ENCODE measurements around the gene GPR141.

The GPR141 gene

DNA sequence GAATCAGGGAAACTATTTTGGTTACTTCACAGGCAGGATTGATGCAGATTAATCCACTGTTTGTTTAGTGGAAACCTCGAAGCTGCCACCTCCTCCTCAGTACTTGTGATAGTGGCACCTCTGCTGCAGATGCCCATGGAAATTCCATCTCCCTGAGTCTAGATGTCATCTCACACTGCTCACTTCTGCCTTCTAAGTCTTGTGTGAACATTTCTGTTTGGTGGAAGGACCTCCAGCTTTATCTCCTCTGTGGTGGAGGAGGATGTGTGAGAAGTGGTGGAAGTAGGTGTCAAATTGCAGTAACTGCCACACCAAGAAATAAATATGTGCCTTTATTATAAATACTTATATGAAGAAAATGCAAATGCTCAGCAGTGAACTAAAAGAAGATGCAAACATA, 25.8 kb upstream of the GPR141 start:
- DNase-seq (ENCODE audit: low read depth): no peak
- H3K4me3 ChIP-seq (ENCODE audit: low read length): no peak overlapping the region
- TF ChIP-seq, protein P1, sequence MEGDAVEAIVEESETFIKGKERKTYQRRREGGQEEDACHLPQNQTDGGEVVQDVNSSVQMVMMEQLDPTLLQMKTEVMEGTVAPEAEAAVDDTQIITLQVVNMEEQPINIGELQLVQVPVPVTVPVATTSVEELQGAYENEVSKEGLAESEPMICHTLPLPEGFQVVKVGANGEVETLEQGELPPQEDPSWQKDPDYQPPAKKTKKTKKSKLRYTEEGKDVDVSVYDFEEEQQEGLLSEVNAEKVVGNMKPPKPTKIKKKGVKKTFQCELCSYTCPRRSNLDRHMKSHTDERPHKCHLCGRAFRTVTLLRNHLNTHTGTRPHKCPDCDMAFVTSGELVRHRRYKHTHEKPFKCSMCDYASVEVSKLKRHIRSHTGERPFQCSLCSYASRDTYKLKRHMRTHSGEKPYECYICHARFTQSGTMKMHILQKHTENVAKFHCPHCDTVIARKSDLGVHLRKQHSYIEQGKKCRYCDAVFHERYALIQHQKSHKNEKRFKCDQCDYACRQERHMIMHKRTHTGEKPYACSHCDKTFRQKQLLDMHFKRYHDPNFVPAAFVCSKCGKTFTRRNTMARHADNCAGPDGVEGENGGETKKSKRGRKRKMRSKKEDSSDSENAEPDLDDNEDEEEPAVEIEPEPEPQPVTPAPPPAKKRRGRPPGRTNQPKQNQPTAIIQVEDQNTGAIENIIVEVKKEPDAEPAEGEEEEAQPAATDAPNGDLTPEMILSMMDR (IDR thresholded peaks at IDR 0.05; ENCODE audit: insufficient read depth, low read depth, low read length, missing control alignments): no peak

DNA sequence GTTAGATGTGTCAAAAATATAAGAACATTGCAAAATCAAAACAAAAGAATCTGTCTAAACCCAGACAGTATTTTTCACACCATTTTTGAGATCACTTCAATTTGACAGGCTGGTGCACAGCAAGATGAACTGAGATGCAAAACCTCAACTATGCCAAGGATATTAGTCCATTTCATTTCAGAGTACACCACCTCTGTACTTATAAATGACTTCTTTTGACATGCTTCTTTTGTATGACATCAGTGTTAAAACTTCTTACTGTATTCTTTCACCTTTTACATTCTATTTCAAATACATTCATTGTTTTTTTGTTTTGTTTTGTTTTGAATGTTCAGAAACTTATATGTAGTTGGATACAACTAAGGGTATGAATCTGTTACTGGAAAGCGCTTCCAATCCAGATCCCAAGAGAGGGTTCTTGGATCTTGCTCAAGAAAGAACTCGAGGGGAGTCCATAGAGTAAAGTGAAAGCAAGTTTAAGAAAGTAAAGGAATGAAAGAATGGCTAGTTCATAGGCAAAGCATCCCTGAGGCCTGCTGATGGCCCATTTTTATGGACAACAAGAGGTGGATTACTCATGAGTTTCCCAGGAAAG, 23.5 kb upstream of the GPR141 start:
- no peak for DNase-seq (ENCODE audit: low read depth)
- H3K4me3 ChIP-seq (ENCODE audit: low read length): no peak overlapping the region
- TF ChIP-seq, protein P1 (IDR thresholded peaks at IDR 0.05; ENCODE audit: insufficient read depth, low read depth, low read length, missing control alignments): no peak

DNA sequence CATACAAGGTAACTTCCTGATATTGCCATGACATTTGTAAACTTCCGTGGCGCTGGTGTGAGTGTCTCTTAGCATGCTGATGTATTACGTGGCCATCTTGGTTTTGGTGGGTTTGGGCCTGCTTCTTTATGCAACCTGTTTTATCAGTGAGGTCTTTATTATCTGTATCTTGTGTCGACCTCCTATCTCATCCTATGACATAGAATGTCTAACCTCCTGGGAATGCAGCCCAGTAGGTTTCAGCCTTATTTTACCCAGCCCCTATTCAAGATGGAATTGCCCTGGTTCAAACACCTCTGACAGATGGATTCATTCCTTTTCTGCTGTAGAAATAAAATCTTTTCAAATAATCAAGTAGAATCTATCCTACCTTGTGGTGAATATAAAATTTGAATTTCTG, 23.0 kb upstream of the GPR141 start:
- TF ChIP-seq, protein P1 (IDR thresholded peaks at IDR 0.05; ENCODE audit: insufficient read depth, low read depth, low read length, missing control alignments): no peak
- H3K4me3 ChIP-seq (ENCODE audit: low read length): no peak overlapping the region

DNA sequence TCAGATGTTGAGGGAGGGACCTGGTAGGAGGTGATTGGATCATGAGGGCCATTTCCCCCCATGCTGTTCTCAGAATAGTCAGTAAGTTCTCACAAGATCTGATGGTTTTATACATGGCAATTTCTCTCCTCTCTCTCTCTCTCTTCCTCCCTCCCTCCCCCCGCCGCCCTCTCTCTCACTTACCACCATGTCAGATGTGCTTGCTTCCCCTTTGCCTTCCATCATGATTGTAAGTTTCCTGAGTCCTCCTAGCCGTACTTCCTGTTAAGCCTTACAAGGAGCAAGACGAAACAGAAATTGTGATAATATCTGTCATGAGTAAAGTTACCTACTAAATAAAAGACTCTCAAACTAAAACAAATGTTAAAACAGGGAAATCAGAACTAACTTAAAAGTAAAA, 19.9 kb upstream of the GPR141 start:
- TF ChIP-seq, protein P1 (IDR thresholded peaks at IDR 0.05; ENCODE audit: insufficient read depth, low read depth, low read length, missing control alignments): no peak
- DNase-seq (ENCODE audit: low read depth): no peak

More for the DNA sequence above, 23.0 kb upstream of the GPR141 start:
- DNase-seq (ENCODE audit: low read depth): no peak

DNA sequence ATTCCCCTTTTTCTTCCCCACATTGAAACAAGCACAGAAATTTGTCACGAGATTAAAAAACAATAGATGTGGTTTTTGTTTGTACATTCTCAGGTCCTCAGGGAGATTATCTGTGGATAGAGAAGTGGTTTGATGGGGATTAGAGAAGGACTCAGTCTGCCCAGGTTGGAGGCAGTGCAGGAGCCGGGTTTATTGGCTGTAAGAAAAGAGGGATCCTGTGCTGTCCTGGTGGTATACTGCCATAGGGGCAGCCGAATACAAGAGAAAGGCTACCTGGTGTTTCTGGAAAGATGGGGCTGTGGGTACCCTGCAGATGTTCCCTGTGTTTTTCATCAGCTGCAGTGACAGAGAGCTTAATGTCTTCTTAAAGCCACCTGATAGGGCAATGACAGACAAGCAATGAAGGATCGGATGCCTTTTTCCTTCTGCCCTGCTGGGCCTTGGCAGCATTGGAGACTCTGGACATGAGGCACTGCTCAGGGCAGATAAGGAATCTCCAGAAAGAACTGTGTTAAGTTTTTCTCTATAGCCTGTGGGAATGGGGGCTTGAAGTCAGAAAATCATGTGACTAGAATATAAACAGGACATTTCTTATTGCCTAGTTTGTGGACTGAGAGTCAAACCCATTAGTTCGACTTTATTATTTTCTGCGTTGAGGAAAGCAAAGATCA, 18.1 kb upstream of the GPR141 start:
- H3K4me3 ChIP-seq (ENCODE audit: low read length): no peak overlapping the region
- no peak for DNase-seq (ENCODE audit: low read depth)
- TF ChIP-seq, protein P1 (IDR thresholded peaks at IDR 0.05; ENCODE audit: insufficient read depth, low read depth, low read length, missing control alignments): no peak

More for the DNA sequence above, 19.9 kb upstream of the GPR141 start:
- no peak overlapping the region for H3K4me3 ChIP-seq (ENCODE audit: low read length)

DNA sequence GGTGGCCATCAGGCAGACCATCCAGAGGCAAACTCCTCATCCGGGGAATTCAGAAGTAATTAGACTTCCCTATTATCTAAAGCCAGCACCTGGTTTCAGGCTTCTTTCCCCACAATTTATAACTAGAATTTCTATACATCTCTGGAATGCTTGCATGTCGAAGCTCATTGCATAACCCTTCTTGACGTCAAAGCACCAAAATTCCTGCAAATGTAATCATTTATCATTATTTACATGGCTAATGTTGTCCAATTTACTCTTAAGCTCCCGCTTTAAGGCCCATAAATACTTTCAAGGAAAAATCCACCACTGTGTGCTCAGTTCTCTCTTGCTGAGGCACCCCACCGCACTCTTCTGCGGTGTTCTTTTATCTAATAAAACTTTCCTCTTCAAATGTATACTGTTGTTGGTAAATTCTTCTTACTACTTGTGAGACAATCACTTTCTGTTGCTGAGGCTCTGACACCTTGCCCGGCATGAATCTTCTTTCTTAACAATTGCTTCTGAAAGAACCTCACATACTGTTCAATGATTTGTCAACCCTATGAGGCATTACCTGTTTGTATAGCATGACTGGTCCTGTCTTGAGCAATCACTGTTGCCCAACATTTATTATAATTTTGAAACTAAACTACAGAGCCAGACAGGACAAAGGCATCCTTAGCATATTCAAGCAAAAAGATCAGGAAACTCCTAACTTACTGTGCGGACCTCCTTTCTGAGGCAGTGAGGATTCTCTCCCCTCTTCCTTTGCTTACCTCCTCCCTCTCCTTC, 17.4 kb upstream of the GPR141 start:
- peak; percentile 94 for DNase-seq (ENCODE audit: low read depth)
- no peak overlapping the region for H3K4me3 ChIP-seq (ENCODE audit: low read length)

More for the DNA sequence above, 17.4 kb upstream of the GPR141 start:
- TF ChIP-seq, protein P1 (IDR thresholded peaks at IDR 0.05; ENCODE audit: insufficient read depth, low read depth, low read length, missing control alignments): no peak
